Stimulated activated CD4-positive, alpha-beta T cell treated with anti-CD3 and anti-CD28 coated beads, Interleukin-2, amount 100 ng/mL, for 24 hours (primary cell): Measurements from ENCODE around the gene CDCA7L.
A peak's percentile ranks its signal among the peaks of the same experiment; 100 is the strongest.
"Not testable (repeated sequence)": the region's sequence is repeated elsewhere in the genome, so short reads cannot be mapped to it uniquely, and the experiment has no call there.

ENCODE experiments used
- DNase-seq, 2 donors: peaks; one replicate each; pipeline ENCODE4 v3.0.0-alpha.2; 2020

Gene CDCA7L

DNA sequence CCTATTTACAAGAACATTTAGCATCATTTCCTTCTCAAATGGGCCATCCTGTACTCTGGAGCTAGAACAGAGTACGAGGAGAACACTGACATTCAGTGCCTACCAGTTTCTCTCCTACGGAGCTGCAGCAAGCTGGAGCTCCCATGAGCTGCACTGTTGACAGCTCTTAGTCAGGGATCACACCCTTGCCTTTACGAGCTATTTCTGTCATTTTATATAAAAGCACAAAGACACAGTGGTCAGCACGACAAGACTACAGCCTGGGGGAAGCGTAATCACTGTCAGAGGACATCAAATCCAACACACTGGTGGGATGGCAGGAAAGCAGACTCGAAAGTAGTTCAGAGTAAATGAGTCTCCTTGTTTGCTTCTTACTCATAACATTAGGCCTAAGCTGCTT is 2.7 kb downstream of the CDCA7L start:
- no peak for DNase-seq

DNA sequence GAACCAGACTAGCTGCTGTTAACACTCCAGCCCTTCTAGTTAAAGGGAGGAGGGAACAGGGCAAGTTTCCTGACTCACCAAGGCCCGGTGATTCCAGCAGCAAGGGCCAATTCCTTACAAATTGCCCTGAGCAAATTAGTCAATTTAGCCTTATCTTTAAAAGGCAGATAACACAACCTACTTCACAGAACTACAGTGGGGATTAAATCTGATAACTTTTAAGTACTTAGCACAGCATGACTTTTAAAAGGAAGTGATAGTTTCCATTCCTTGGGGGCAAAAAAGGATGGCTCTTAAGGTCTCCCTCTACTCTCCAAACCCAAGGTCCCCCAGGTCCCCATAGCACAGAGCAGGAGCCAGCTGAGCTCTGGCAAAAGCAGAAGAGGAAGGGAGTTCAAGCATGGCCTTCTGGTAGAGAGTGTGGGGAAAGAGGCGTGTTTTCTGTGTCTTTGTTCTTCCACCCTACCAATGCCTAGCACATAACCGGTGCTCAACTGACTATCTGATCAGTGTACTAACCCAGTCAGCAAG is 4.0 kb downstream of the CDCA7L start:
- DNase-seq = no peak

DNA sequence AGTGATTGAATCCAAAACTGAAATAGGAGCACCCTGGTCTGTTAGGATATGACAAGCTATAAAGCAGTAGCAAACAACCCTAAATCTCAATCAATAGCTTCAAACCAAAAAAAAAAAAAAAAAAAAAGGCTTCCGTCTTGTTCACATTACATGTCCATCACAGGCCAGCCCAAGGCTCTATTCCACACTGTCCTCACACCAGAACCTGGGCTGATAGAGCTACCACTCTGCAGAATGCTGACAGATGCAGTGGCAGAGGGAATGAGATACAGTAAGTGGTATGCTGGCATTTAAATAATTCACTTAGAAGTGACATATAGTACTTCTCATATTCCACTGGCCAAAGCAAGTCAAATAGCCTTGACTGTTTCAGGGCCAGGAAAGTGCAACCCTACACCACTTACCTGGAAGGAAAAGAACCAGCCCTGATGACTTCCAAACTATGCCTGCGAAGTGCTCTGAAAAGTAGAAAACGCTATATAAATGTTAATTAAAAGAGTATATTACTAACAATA is 5.8 kb downstream of the CDCA7L start:
- DNase-seq = no peak

DNA sequence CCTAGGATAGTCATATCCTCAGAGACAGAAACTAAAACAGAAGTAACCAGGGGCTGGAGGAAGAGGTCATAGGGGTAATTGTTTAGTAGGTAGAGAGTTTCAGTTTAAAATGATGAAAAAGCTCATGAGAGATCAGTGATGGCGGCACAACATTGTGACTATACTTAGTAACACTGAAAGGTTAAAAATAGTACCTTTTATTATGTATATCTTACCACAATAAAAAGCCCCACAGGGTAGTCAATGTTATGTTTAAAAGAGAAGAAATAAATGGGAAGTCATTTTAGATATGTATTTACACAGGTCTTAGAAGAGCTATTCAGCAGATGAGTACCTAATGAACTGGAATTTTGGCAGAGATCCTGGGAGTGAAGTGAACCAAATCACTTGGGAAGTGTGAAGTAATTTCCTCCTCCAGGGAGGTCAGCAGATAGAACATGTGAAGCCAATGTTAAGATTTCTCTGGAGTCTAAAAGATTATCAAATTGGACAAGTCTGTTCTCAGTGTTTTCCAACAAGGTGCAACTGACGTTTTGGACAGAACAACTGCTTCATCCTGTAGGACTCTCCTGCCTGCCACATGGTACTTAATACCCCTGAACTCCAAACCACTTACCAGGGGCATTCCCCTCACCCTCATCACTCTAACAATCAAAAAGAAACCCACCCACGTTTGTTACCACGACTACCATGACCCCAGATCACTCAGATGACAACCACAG is 6.4 kb downstream of the CDCA7L start:
- DNase-seq = peak; percentile 50 to 69

- no peak for DNase-seq
Measured at GRCh38 chr7:21938463-21938862, 7.2 kb downstream of the CDCA7L start.

GRCh38 chr7:21934808-21935207 is 10.9 kb downstream of the CDCA7L start:
- no peak for DNase-seq

- not testable (repeated sequence) for DNase-seq
Measured at GRCh38 chr7:21933293-21933692, 12.4 kb downstream of the CDCA7L start.

DNA sequence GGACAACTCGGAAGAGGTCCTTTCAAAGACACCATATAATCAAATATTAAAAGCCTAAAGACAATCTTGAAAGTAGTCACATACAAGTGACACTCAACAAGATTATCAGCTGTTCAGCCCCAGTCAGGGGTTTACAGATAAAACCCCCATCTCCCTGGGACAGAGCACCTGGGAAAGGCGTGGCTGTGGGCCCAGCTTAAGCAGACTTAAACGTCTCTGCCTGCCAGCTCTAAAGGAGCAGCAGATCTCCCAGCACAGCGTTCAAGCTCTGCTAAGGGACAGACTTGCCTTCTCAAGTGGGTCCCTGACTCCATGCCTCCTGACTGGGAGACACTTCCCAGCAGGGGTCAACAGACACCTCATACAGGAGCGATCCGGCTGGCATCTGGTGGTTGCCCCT is 18.0 kb downstream of the CDCA7L start:
- no peak for DNase-seq

- no peak for DNase-seq
Measured at GRCh38 chr7:21926448-21926847, 19.3 kb downstream of the CDCA7L start.

DNA sequence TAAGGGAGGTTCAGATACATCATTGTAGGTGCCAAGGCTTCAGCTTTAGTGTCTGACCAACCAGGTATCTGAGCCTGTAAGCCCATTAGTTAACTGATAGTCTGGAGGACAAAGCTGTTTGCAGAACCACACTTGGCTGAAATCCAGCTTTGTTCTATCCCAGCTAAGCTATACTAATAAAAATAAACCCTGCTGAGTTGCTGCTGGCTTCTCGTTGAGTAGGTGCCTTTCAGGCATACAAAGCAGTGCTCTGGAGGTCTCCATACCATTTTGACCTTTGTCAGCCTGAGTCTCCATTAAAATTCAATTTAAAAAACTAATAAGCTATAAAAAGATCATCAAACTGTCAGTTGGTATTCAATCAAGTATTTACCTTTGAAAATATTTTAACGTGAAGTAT is 22.0 kb downstream of the CDCA7L start:
- no peak for DNase-seq

DNA sequence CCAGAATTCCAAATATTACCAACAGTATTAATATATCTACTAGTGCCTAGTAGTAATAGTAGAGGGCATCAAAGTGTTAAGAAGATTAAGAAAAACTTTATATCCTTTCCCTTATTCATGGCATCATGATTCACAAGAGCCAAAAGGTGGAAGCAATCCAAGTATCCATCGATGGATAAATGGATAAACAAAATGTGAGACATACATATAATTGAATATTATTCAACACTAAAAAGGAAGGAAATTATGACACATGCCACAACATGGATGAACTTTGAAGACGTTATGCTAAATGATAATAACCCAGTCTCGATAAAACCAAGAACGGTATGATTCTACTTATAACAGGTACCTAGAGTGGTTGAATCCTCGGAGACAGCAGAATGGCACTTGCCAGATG is 23.1 kb downstream of the CDCA7L start:
- no peak for DNase-seq

DNA sequence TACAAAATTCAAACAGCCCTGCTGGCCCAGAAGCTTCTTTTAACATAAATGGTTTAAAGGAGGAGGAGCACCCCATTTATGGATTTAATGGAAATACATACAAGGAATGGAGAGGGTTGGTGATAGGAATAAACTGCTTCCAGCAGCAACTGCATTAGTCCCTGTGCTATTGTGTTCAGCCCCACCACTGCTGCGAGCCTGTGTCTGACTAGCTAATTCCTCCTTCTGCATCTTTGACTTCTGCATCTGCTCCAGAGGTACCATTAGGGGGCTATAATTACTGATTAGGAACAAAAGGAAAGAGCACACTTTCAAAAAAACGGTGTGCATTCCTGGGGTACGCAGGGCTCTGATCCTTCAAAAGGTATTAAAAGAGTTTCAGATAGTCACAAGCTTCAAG is 24.8 kb downstream of the CDCA7L start:
- DNase-seq = no peak

DNA sequence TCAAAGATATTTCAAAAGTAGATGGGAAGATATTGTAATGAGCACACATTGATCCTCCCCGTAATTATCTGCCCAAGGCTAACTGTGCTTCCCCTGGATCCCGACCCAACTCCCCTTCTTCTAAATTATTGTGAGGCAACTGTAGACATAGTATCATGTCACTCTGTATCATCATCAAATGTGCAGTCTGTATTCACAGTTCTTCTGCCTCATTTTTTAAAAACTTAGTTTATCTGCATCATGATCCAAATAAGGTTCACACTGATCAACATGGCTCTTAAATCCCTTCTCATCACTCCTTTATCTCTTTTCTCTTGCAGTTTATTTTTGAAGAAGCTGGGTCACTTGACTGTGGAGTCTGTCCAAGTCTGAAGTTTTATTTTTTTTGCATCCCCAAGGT is 27.5 kb downstream of the CDCA7L start:
- DNase-seq = no peak

DNA sequence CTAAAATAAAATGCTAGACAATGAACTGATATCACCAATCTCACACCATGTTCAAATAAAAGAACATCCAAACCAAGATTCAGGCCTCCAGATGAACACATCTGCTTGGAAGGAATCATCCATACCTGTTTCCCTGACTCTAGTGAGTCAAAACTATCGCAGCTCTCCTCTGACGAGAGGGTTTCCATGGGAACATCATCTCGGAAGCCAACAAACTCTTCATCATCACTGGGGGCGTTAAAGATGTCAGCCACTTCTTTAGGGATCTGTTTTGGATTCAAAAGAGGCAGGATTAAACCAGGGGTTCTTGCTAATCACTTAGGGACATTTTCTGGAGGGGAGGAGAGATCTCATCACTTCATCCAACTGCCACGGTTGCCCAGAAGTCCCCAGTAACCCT is 29.1 kb downstream of the CDCA7L start:
- no peak for DNase-seq

DNA sequence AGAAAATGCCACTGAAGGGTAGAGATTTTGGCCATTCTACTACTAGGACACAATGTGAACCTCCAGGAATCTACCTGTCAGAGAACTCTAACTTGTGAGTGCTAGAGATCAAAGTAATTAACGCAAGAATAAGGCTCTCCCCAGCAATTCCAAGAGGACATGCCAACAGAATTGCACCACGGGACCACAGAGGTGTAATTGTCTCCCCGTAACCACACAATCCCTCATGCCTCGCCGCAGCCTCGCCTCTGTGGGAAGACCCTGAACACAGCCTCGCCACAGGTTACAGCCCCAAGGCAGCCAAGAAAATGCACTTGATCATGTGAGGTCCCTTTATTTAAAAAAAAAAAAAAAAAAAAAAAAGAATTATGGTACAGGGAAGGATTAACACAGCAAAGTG is 29.5 kb downstream of the CDCA7L start:
- no peak for DNase-seq

GRCh38 chr7:21915140-21915539 is 30.6 kb downstream of the CDCA7L start:
- DNase-seq = no peak

DNA sequence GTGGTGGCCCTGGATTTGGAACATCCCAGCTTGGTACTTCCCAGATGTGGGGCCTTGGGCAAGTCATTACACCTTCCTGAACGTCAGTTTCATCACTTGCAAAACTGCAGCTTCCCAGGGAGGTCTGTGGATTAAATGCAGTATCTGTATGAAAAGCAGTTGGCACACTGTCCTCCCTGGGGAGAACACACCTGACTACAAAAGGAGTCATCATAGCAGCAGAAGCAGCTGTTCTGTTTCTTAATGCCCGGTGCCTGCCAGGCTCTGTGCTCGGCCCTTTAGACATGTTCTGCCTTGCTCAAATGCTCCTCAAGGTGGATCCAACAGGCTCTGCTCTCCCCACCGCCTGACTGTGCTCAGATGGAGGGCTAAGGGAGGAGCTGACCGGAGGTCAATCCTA is 31.0 kb downstream of the CDCA7L start:
- no peak for DNase-seq

- no peak for DNase-seq
Measured at GRCh38 chr7:21912931-21913780, 32.5 kb downstream of the CDCA7L start.

DNA sequence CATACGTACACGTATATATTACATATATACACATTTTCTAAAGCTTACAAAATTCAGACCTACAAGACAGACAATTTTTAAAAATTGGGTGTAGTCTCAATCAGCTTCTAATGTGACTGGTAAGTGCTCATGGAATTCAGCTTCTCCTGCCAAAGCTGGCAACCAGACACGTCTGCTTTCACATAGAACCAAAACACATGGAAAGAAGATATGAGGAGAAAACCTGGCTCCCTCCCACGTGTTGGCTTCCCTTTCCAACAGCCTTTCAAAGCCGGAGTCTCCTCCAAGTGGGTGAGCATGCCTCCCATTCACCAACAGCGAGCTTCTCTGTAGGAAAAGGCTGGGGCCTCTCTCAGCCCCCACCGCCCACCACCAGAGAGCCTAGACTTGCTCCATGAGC is 33.4 kb downstream of the CDCA7L start:
- DNase-seq = no peak

- no peak for DNase-seq
Measured at GRCh38 chr7:21911341-21911875, 34.3 kb downstream of the CDCA7L start.

GRCh38 chr7:21910253-21910652 is 35.4 kb downstream of the CDCA7L start:
- DNase-seq = no peak

DNA sequence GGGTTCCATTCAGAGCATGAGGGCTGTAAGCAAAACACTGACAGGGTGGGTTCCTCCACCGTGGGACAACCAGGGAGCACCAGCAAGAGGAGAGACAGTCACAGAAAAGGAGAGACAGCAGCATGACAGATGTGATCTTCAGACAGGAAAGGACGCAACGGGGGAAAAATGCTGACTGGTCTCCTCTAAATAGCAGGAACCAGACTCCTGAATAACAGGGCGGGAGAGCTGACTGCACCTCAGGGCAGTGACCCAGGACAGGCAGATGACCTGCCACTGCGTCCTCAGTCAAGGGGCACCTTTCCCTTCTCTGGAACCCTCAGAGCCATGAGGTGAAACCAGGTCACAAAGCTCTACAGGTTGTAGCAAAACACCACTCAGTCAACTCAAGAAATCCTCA is 37.0 kb downstream of the CDCA7L start:
- no peak for DNase-seq

- no peak for DNase-seq
Measured at GRCh38 chr7:21903020-21903786, 42.5 kb downstream of the CDCA7L start.
